NCI-H2029 (cell line): ENCODE measurements around the gene MAU2.
A peak's percentile ranks its signal among the peaks of the same experiment; 100 is the strongest.

Experiments used
- DNase-seq: peaks from one replicate; lab custom pipeline; 2025; lab: John Stamatoyannopoulos, UW

Gene MAU2

GRCh38 chr19:19305696-19306095, 14.9 kb upstream of the MAU2 start:
- no peak for DNase-seq

- DNase-seq, result no peak
Measured at GRCh38 chr19:19306191-19306590, 14.4 kb upstream of the MAU2 start.

- no peak for DNase-seq
Measured at GRCh38 chr19:19308373-19308772, 12.3 kb upstream of the MAU2 start.

GRCh38 chr19:19315444-19315843, 5.2 kb upstream of the MAU2 start:
- no peak for DNase-seq

GRCh38 chr19:19316082-19316481, 4.5 kb upstream of the MAU2 start:
- DNase-seq, result no peak

- DNase-seq, result no peak
Measured at GRCh38 chr19:19319732-19320360, 783 bp upstream of the MAU2 start.

- DNase-seq, result no peak
Measured at GRCh38 chr19:19321141-19321577, 530 bp downstream of the MAU2 start.

- DNase-seq, result no peak
Measured at GRCh38 chr19:19324059-19324770, 3.6 kb downstream of the MAU2 start.

- no peak for DNase-seq
Measured at GRCh38 chr19:19327672-19328071, 7.0 kb downstream of the MAU2 start.

GRCh38 chr19:19329126-19329525, 8.5 kb downstream of the MAU2 start:
- DNase-seq, result no peak

GRCh38 chr19:19334063-19334988, 13.7 kb downstream of the MAU2 start:
- DNase-seq, result no peak

GRCh38 chr19:19334989-19335344, 14.3 kb downstream of the MAU2 start:
- DNase-seq, result no peak

GRCh38 chr19:19335408-19336158, 15.0 kb downstream of the MAU2 start:
- no peak for DNase-seq

- no peak for DNase-seq
Measured at GRCh38 chr19:19336597-19336996, 16.0 kb downstream of the MAU2 start.

- no peak for DNase-seq
Measured at GRCh38 chr19:19337120-19337519, 16.5 kb downstream of the MAU2 start.

- no peak for DNase-seq
Measured at GRCh38 chr19:19338082-19338481, 17.5 kb downstream of the MAU2 start.

- DNase-seq, result no peak
Measured at GRCh38 chr19:19341026-19341425, 20.4 kb downstream of the MAU2 start.

GRCh38 chr19:19342086-19343015, 21.7 kb downstream of the MAU2 start:
- peak; percentile 30 for DNase-seq

GRCh38 chr19:19343016-19343362, 22.4 kb downstream of the MAU2 start:
- DNase-seq, result no peak

- no peak for DNase-seq
Measured at GRCh38 chr19:19343762-19344161, 23.1 kb downstream of the MAU2 start.

- DNase-seq, result no peak
Measured at GRCh38 chr19:19345232-19345631, 24.6 kb downstream of the MAU2 start.
